VCaP (cell line): ENCODE data around the gene EHBP1.

Experiments used
- H3K27ac ChIP-seq: fragments of 450-650 bp; 2 replicates; pipeline ENCODE4 v1.5.1; 2017
- CTCF ChIP-seq: fragments of 450-650 bp; conservative IDR thresholded peaks from 2 replicates; pipeline ENCODE4 v1.5.1; 2017; ENCODE audit warnings: mild to moderate bottlenecking, moderate library complexity

EHBP1 gene

DNA sequence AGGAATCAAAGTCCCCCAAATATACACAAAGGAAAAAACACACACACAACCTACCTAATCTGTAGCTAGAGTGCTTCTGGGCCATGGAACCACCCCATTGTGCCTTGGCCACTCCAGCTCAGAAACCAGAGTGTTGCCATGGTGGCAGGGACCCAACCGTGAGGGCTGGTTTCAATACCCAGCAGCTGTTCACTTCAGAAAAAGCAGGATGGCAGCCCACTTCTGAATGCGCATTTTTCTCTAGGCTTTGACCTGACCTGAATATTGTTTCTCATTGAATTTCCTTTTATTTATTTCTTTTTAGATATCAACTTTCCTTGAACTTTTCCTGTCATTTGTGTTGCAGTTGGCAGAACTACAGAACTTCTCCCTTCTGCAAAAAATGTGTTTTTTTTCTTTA, 43.0 kb upstream of the EHBP1 start:
- H3K27ac ChIP-seq, result no peak overlapping the region
- no peak for TF ChIP-seq CTCF

- TF ChIP-seq CTCF, result no peak
- no peak overlapping the region for H3K27ac ChIP-seq
Measured at GRCh38 chr2:62663411-62663810, 42.1 kb upstream of the EHBP1 start.

GRCh38 chr2:62663920-62664795, 41.4 kb upstream of the EHBP1 start:
- TF ChIP-seq CTCF, result no peak
- H3K27ac ChIP-seq, result no peak overlapping the region

- TF ChIP-seq CTCF, result no peak
- H3K27ac ChIP-seq, result no peak overlapping the region
Measured at GRCh38 chr2:62665446-62665845, 40.1 kb upstream of the EHBP1 start.

DNA sequence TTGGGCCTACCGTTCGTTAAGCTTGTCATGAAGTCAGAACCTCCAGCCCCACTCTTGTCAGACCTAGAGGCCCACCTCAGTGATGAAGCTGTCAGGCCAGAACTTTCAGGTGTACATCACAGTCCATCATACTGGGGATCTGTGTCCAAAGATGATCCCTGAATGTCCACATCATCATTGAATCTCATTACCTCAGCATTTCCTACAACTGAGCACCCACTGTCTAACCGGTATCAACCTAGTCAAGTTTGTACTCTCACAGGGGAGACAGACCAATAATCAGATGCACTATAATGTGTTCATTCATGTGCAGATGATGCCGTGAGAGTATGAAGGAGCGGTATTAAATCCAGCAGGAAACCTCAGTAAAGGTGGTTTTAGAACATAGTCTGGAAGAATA, 36.3 kb upstream of the EHBP1 start:
- no peak for TF ChIP-seq CTCF
- no peak overlapping the region for H3K27ac ChIP-seq

DNA sequence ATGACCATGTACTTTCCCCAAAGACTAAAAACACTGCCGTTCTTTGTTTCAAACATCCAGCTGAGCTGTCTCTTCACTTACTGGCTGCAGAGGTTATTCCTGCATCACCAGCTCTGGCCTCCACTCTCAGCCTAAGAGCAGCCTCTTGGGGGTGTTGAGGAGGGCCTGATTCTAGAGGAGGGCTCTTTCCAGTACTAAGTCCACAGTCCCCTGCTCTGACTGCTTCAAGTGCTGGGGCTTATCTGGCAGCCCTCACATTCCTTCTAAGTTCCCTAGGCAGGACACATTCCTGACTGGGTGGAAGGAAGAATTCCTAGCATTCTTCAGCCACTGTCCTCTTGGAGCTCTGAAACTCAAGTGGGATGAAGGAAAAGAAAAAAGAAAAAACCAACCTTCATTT, 32.9 kb upstream of the EHBP1 start:
- H3K27ac ChIP-seq, result no peak overlapping the region
- no peak for TF ChIP-seq CTCF

DNA sequence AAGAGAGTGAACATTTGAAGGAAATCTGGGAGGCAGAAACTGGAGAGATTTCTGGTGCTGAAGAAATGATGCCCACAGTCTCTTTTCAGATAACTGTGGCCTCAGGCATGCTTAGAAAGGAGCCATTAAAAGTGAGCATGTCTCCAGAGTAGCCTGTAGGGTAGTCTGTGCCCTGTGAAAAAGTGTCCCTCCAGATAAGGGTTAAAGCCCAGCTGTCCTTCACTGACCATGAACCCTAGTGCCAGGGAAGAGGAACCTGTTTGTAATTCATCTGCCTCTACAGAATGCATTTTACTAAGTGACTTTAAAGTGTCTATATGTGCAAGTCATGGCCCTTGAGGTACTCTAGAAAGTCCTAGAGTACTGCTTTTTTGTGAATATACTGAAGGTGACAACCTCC, 30.5 kb upstream of the EHBP1 start:
- H3K27ac ChIP-seq, result no peak overlapping the region
- TF ChIP-seq CTCF, result no peak
